AG09319 (cell line): Measurements from ENCODE around the gene PDP2.

ENCODE experiments used
- DNase-seq: peaks from one replicate; pipeline ENCODE4 v3.0.0-alpha.2; 2010; ENCODE audit warnings: low read depth; ENCODE audit errors: extremely low read depth
- TF ChIP-seq, protein P1 (sequence below): IDR thresholded peaks from 2 replicates; pipeline ENCODE4 v1.5.1; 2011; ENCODE audit warnings: low read depth, mild to moderate bottlenecking, inconsistent platforms, low read length, moderate library complexity

PDP2 gene

DNA sequence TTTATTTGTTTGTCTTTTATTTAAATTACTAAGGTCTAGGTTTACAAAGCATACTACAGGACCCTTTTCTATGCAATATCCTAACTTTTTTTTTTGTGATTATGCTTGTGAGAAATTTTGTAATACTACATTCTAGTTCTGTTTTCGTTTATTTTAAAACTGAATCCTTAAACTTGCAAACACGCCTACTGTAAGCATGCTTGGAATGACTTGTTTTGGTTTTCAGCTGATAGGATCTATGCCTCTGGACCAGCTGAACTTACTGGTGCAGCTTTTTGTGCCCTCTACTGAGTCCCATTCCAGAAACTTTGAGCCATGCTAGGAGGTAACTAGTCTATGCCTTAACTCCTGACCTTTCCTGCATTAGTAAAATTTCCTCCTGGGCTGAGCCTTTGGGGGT lies 6.0 kb downstream of the PDP2 start:
- TF ChIP-seq, protein P1, sequence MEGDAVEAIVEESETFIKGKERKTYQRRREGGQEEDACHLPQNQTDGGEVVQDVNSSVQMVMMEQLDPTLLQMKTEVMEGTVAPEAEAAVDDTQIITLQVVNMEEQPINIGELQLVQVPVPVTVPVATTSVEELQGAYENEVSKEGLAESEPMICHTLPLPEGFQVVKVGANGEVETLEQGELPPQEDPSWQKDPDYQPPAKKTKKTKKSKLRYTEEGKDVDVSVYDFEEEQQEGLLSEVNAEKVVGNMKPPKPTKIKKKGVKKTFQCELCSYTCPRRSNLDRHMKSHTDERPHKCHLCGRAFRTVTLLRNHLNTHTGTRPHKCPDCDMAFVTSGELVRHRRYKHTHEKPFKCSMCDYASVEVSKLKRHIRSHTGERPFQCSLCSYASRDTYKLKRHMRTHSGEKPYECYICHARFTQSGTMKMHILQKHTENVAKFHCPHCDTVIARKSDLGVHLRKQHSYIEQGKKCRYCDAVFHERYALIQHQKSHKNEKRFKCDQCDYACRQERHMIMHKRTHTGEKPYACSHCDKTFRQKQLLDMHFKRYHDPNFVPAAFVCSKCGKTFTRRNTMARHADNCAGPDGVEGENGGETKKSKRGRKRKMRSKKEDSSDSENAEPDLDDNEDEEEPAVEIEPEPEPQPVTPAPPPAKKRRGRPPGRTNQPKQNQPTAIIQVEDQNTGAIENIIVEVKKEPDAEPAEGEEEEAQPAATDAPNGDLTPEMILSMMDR, result no peak
- peak; percentile 24 for DNase-seq

DNA sequence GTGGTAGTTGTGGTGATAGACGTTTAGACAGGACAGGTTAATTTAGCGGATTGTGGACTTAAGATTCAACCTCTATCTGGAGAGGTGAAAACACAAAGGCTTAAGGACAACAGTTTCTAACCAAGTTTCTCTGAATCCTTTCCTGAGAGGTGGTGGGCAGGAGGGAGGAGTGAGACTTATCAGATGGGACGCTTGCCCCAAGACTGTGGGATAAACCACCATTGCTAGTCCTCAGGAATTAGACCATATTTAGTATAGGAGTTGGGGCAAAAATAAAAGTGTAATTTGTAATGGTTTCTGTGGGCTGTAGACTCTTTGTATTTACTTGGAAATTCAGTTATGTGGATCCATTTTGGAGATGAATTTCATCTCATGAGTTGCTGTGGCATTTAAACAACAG lies 6.6 kb downstream of the PDP2 start:
- DNase-seq, result no peak
- TF ChIP-seq, protein P1, result no peak

DNA sequence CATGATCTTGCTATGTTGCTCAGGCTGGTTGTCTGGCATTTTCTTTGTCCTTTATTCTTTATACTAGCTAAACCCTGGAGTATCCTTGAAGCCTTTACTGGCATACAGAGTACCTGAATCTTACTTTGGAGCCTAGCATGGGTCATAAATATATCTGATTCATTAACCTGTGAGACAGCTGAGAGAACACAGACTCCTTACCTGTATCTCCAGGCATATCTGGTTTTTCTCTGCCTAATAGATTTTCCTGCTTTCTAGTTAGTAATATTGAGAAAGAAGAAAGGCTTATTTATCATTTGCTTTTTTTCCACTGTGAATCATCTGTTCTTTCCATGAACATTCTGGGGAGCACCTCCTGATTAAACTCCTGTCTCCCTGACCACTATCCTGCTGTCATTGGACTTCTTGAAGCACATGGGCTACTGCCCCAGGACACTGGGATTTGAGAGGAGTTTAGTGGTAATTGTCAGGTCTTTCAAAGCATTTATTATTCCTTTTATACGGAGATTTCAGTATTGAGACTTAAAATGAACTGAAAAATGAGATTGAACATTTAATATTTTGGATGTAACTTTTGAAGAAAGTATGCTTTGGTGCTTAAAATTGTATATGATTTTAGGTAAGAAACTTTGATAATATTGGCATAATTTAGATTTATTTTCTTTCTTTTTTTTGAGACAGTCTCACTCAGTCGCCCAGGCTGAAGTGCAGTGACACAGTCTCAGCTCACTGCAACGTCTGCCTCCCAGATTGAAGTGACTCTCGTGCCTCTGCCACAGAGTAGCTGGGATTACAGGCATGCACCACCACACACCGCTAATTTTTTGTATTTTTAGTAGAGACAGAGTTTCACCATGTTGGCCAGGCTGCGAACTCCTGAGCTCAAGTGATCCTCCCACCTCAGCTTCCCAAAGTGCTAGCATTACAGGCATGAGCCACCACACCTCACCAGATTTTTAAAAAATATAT lies 8.6 kb downstream of the PDP2 start:
- TF ChIP-seq, protein P1, result no peak
- DNase-seq, result no peak

DNA sequence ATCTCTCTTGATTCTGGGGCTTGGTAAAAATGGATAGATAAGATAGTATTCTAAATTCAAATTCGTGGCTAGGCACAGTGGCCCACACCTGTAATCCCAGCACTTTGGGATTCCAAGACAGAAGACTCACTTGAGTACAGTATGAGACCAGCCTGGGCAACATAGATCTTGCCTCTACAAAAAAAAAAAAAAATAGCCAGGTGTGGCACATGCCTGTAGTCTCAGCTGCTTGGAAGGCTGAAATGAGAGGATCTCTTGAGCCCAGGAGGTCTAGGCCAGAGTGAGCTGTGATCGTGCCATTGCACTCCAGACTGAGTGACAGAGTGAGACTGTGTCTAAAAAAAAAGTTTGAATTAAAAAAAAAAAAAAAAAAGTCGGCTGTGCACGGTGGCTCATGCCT lies 9.3 kb downstream of the PDP2 start:
- DNase-seq, result no peak
- TF ChIP-seq, protein P1, result no peak

DNA sequence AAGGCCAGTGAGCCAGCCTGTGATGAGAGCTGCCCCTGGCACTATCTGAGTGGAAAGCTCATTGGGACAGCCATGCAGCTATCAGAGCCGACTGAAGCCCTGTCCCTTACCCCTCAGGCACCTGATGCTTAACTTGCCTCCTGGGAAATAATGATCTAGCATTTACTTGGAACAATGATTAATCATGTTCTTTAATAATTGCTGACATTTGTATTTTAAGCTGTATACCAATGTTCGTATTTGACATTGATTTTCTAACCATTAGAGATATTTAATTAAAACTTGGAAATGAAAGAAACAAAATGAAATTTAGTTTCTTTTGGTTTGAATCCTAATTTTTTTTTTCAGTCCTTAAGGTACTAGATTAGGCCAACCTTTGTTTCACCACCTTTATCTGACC lies 10.5 kb downstream of the PDP2 start:
- no peak for DNase-seq
- TF ChIP-seq, protein P1, result no peak

DNA sequence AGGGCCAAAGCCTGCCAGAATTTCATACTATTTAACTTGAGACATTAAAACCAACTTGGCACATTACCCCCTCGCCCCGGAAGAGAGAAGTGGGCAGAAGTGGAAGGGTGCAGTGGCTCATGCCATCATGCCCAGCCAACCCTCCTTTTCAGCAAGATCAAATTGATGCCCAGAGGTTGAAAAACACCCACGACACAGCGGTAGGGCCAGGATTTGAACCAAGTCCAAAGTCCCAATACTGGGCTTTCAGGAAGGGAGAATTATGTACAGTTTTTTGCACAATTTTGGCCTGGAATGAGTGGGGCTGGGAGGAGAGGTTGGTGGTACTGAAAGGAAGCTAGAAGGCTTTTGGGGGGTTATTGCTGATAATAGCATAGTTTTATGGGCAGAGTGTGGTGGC lies 11.0 kb downstream of the PDP2 start:
- no peak for DNase-seq
- TF ChIP-seq, protein P1, result no peak

DNA sequence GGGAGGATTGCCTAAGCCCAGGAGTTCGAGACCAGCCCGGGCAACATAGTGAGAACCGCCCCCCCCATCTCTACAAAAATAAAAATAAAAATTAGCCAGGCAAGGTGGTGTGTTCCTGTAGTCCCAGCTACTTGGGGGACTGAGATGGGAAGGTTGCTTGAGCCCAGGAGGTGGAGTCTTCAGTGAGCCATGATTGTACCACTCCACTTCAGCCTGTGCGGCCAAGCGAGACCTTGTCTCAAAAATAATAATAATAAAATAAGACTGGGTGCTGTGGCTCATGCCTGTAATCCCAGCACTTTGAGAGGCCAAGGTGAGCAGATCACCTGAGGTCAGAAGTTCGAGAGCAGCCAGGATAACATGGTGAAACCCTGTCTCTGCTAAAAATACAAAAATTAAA lies 11.5 kb downstream of the PDP2 start:
- TF ChIP-seq, protein P1, result no peak
- no peak for DNase-seq
